ENCODE results near the gene FIGNL2.
"Not testable (repeated sequence)": the region's sequence is repeated elsewhere in the genome, so short reads cannot be mapped to it uniquely, and the experiment has no call there.

DNA sequence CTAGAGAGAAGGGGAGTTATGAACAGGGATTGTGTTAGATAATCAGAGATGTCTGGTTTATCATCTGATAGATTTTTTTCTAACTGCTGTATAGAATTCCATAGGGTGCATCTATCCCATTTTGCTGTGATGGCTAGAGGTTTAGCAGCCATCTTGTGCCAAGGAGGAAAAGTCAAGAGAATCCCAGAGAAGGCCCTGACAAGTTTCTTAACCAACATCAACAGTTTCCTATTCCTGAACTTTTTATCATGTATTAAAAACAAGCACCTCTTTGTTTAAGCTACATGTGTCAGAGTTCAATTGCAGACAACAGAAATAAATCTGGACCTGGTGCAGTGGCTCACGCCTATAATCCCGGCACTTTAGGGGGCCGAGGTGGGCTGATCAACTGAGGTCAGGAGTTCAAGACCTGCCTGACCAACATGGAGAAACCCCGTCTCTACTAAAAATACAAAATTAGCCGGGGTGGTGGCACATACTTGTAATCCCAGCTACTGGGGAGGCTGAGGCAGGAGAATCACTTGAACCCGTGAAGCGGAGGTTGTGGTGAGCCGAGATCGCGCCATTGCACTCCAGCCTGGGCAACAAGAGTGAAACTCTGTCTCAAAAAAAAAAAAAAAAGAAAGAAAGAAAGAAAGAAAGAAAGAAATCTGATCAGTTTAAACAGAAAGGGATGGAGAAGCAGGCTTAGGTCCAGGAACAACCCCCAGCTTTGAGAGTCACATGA lies 36.9 kb upstream of the FIGNL2 start:
- not testable (repeated sequence) for TF ChIP-seq CTCF (optimal IDR thresholded peaks at IDR 0.05 in 1 of 3, IDR thresholded peaks at IDR 0.05 in 1 of 3, conservative IDR thresholded peaks at IDR 0.05 in 1 of 3; ENCODE audit: extremely low read depth in 1 of 3, insufficient read depth in 2 of 3, low read length in 3 of 3); EZH2 (IDR thresholded peaks at IDR 0.05; ENCODE audit: low read length)
